ENCODE results near the gene TANGO6.
A peak's percentile ranks its signal among the peaks of the same experiment; 100 is the strongest.
"Not testable (repeated sequence)": the region's sequence is repeated elsewhere in the genome, so short reads cannot be mapped to it uniquely, and the experiment has no call there.

TANGO6 gene

GRCh38 chr16:69017036-69017783, 173.9 kb downstream of the TANGO6 start:
- DNase-seq = peak; percentile 70

GRCh38 chr16:69019811-69020210, 176.5 kb downstream of the TANGO6 start:
- DNase-seq = no peak

GRCh38 chr16:69029121-69029520, 185.8 kb downstream of the TANGO6 start:
- DNase-seq = no peak

- DNase-seq = no peak
Observed at GRCh38 chr16:69031877-69032301, 188.6 kb downstream of the TANGO6 start.

- no peak for DNase-seq
Observed at GRCh38 chr16:69033151-69033949, 190.0 kb downstream of the TANGO6 start.

DNA sequence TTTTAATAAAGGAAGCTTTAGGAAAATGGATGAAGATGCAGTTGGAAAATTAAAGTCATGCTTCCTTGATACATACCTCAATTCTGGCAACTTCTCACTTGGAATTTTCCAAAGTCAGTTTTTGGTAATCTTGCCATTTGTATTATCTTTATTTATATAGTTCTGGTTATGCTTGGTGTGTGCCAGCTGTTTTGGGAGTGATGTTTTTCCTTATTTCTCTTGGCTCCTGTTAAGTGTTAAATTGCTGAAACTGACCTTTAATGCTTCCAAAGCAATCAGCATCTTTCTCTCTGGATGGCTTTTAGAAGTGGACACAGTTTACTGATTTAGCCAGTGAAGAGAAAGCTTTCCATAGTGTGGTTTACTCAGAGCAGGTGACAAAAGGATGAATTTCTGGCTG, 192.0 kb downstream of the TANGO6 start:
- DNase-seq = no peak

- no peak for DNase-seq
Observed at GRCh38 chr16:69036399-69037091, 193.2 kb downstream of the TANGO6 start.

- no peak for DNase-seq
Observed at GRCh38 chr16:69037373-69038160, 194.2 kb downstream of the TANGO6 start.

DNA sequence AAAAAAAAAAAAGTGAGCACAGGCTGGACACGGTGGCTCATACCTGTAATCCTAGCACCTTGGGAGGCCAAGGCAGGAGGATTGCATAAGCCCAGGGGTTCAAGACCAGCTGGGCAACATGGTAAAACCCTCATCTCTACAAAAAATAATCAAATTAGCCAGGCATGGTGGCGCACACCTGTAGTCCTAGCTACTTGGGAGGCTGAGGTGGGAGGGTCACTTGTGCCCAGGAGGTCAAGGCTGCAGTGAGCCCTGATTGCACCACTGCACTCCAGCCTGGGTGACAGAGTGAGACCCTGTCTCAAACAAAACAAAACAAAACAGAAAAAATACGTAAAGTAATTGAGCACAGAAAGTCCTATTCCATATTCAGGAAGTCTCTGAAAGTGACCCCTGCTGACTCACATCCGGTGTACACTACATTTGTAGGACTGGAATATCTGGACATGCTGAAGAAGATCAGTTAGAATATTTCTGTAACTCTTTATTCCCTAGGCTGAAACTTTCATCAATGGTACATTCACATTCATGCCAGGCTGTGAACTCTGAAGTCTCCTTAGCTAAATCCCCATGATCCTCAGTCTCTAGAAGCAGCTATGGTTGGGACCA, 196.1 kb downstream of the TANGO6 start:
- DNase-seq = no peak

GRCh38 chr16:69040144-69040909, 197.0 kb downstream of the TANGO6 start:
- DNase-seq = peak; percentile 18

GRCh38 chr16:69048328-69049120, 205.2 kb downstream of the TANGO6 start:
- DNase-seq = no peak

DNA sequence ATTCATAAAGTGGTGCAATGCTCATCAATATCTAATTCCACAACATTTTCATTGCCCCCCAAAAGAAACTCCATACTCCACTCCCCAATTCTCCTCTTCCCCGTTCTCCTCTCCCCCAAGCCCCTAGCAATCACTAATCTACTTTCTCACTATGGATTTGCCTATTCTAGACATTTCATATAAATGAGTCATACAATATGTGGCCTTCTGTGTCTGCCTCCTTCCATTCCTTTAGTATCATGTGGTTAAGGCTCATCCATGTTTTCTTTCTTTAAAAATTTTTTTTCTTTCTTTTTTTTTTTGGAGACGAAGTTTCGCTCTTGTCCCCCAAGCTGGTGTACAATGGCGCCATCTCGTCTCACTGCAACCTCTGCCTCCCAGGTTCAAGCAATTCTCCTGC, 205.8 kb downstream of the TANGO6 start:
- DNase-seq = peak; percentile 63

DNA sequence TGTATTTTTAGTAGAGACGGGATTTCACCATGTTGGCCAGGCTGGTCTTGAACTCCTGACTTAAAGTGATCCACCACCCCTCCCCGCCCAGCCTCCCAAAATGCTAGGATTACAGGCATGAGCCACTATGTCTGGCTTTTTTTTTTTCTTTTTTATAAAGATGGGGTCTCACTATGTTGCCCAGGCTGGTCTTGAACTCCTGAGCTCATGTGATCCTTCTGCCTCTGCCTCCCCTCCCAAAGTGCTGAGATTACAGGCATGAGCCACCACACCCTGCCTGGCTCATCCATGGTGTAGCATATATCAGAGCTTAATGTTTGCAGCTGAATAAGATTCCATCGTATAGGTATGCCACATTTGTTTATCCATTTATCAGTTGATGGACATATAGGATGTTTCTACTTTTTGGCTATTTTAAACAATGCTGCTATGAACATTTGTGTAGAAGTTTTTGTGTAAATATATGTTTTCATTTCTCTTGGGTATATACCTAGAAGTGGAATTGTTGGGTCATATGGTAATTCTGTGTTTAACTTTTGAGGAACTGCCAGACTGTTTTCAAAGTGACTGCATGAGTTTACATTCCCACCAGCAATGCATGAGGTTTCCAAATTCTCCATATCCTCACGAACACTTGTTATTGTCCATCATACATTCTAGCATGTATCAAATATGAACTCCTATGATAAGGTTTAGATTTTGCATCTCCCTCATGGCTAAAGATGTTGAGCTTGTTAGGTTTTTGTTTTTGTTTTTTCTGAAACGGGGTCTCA, 206.5 kb downstream of the TANGO6 start:
- DNase-seq = no peak

DNA sequence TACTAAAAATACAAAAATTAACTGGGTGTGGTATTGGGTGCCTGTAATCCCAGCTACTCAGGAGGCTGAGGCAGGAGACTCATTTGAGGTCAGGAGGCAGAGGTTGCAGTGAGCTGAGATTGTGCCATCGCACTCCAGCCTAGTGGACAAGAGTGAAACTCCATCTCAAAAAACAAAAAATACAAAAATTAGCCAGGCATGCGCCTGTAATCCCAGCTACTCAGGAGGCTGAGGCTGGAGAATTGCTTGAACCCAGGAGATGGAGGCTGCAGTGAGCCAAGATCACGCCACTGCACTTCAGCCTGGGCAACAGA, 208.1 kb downstream of the TANGO6 start:
- not testable (repeated sequence) for DNase-seq

DNA sequence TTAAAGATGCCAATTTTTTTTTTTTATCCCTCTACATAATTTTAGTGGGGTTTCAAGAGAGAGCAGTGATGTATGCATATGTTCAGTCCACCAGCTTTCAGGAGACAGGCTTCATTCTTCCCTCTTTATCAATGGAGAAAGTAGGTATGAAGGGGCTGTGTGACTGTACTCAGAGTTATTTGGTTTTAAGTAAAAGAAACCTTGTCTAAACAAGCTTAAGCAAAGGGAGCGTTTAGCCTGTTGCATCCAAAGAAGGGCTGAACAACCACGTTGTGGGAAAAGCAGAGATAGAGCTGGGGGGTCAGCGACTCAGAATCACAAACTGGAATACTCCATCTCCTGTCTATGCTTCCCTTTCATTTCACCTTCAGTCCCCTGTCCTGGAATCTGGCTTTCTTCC, 211.7 kb downstream of the TANGO6 start:
- no peak for DNase-seq

DNA sequence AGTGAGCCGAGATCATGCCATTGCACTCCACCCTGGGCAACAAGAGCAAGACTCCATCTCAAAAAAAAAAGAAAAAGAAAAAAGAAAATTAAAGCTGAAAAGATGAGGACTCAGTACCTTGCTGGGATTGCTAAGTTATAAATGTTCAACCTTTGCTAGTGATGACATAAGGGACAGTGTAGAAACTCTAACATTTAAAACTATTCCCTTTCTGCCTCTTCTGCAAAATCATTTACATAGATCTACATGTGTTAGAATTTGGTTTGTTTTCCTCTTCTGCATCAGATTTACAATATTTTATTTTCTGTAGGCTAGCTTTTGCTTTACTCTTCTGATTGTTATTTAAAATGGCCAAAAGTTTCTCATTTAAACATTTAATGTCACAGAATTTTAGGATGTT, 212.6 kb downstream of the TANGO6 start:
- no peak for DNase-seq

- no peak for DNase-seq
Observed at GRCh38 chr16:69056421-69056820, 213.1 kb downstream of the TANGO6 start.

DNA sequence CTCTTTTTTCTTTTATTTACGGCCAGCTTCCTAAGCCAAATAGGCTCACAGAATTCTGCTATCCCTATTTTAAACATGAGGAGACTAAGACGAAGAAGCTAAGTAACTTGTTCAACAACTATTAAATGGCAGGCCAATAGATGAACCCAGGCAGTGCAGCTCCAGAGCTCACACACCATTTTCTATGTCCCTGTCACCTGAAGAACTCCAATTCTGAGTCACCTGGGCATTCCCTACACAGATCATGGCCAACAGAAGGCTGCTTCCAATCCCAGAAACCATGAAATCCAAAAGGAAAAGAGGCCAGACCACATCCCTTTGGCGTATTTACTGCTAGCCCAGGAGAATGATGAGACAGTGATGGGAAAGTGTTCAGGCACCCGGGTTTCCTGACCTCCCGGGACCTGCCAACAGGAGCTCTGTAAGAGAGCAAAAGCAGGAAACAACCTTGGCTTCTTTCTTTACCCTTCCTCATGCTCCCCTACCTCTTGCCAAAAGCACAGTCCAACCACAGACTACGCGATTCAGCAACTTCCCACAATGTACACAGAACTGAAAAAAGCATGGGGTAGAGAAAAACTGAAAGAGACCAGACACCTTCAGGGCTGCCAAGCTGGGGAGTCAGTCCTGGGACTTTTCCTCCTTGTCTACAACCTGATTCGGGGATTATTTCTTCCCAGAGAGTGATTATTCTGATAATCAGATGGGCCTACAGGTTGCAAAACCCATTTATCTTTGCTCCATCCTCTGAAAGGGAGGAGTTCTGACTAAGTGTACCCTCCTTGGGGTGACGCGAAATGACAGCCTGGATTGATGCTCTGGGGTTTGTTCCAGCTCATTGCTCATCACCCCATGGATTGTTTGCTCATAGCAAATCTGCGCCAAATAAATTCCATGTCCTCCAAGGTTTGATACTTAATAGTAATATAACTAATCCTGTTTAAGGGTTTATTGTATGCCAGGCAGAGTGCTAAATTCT, 214.4 kb downstream of the TANGO6 start:
- peak; percentile 89 for DNase-seq

- DNase-seq = not testable (repeated sequence)
Observed at GRCh38 chr16:69063491-69063890, 220.2 kb downstream of the TANGO6 start.
